IMR-90 (cell line): Measurements from ENCODE around the gene PRR22. TPM values are rescaled to one million over a fixed set of nuclear protein-coding genes. Genes with fewer than 3 reads are reported as not detected.

Source experiments
- ATAC-seq: fragments of 200-7000 bp; cut with Tn5 transposase; 2 replicates; pipeline ENCODE4 v1.9.1; 2020; ENCODE audit warnings: low read depth, mild to moderate bottlenecking, moderate library complexity
- BruUV-seq: library from RNA; stranded (reverse); fragments of 400-500 nt; replicated peaks from 2 replicates; lab custom pipeline; 2021; lab: Mats Ljungman, UMichigan
- CTCF ChIA-PET: fragments of 300-600 bp; formaldehyde crosslinking; extraction: SDS; loops from one replicate; lab custom pipeline; 2021; ENCODE audit warnings: antibody characterized with exemption; lab: Yijun Ruan, JAX
- POLR2A ChIA-PET: fragments of 300-600 bp; sonication (Branson Sonifier 250); formaldehyde crosslinking; loops from one replicate; lab custom pipeline; 2022; ENCODE audit warnings: antibody characterized with exemption; ENCODE audit not compliant: unreplicated experiment; lab: Charles Lee
- DNase-seq: peaks from one replicate; pipeline ENCODE4 v3.0.0; 2013
- H2AFZ ChIP-seq: replicated peaks from 2 replicates; pipeline ENCODE3; 2013; ENCODE audit warnings: low read length, mild to moderate bottlenecking; ENCODE audit not compliant: poor library complexity
- H2AK5ac ChIP-seq: 2 replicates; pipeline ENCODE4 v1.6.1; 2013; ENCODE audit warnings: low read depth, low read length, inconsistent platforms
- H2AK9ac ChIP-seq: replicated peaks from 2 replicates; pipeline ENCODE3; 2013; ENCODE audit warnings: mild to moderate bottlenecking, low read depth, low read length, moderate library complexity; ENCODE audit not compliant: poor library complexity
- H2BK120ac ChIP-seq: 2 replicates; pipeline ENCODE4 v1.6.1; 2013; ENCODE audit warnings: low read depth, low read length, inconsistent platforms
- H2BK15ac ChIP-seq: 3 replicates; pipeline ENCODE4 v1.6.1; 2013; ENCODE audit warnings: low read depth, low read length, inconsistent platforms
- H2BK20ac ChIP-seq: 2 replicates; pipeline ENCODE4 v1.6.1; 2013; ENCODE audit warnings: low read depth, mild to moderate bottlenecking, inconsistent platforms, low read length, moderate library complexity
- H2BK5ac ChIP-seq: 2 replicates; pipeline ENCODE4 v1.6.1; 2013; ENCODE audit warnings: mild to moderate bottlenecking, low read depth, low read length, inconsistent platforms; ENCODE audit not compliant: poor library complexity, severe bottlenecking
- H3K14ac ChIP-seq: replicated peaks from 2 replicates; pipeline ENCODE4 v1.6.1; 2013; ENCODE audit warnings: low read depth, low read length, inconsistent platforms
- H3K18ac ChIP-seq: 2 replicates; pipeline ENCODE4 v1.6.1; 2013; ENCODE audit warnings: low read depth, low read length, control low read depth
- H3K23ac ChIP-seq: 2 replicates; pipeline ENCODE4 v1.6.1; 2013; ENCODE audit warnings: low read depth, low read length, inconsistent platforms
- H3K27ac ChIP-seq: 2 replicates; pipeline ENCODE4 v1.5.1; 2013; ENCODE audit warnings: mild to moderate bottlenecking, control low read depth, low read length; ENCODE audit not compliant: insufficient read depth
- H3K27me3 ChIP-seq: 2 replicates; pipeline ENCODE4 v1.6.1; 2013; ENCODE audit warnings: low read length; ENCODE audit not compliant: control insufficient read depth, insufficient read depth
- H3K36me3 ChIP-seq: 2 replicates; pipeline ENCODE4 v1.6.1; 2013; ENCODE audit warnings: low read length, mixed read lengths; ENCODE audit not compliant: control insufficient read depth, insufficient read depth
- H3K4ac ChIP-seq: 2 replicates; pipeline ENCODE4 v1.6.1; 2013; ENCODE audit warnings: low read depth, low read length, inconsistent platforms
- H3K4me1 ChIP-seq: 2 replicates; pipeline ENCODE4 v1.6.1; 2013; ENCODE audit warnings: low read length, mixed read lengths; ENCODE audit not compliant: control insufficient read depth, insufficient read depth
- H3K4me2 ChIP-seq: 2 replicates; pipeline ENCODE4 v1.6.1; 2013; ENCODE audit warnings: low read depth, mild to moderate bottlenecking, control low read depth, low read length, moderate library complexity
- H3K4me3 ChIP-seq: 2 replicates; pipeline ENCODE4 v1.5.1; 2013; ENCODE audit warnings: low read depth, mild to moderate bottlenecking, control low read depth, low read length, moderate library complexity; ENCODE audit not compliant: insufficient read depth
- H3K56ac ChIP-seq: 2 replicates; pipeline ENCODE4 v1.6.1; 2013; ENCODE audit warnings: low read length, inconsistent platforms; ENCODE audit not compliant: insufficient read depth; ENCODE audit errors: extremely low read depth
- H3K79me1 ChIP-seq, 2 experiments: 2 replicates each; pipeline ENCODE4 v1.6.1; 2013; ENCODE audit warnings: low read length in 2 of 2, inconsistent platforms in 1 of 2, low read depth in 1 of 2
- H3K9ac ChIP-seq: 2 replicates; pipeline ENCODE4 v1.6.1; 2013; ENCODE audit warnings: low read depth, low read length, control low read depth
- H3K9me1 ChIP-seq: 2 replicates; pipeline ENCODE4 v1.6.1; 2013; ENCODE audit warnings: low read length, inconsistent platforms; ENCODE audit not compliant: insufficient read depth
- H3K9me3 ChIP-seq: 2 replicates; pipeline ENCODE4 v1.6.1; 2013; ENCODE audit warnings: low read length; ENCODE audit not compliant: control insufficient read depth, insufficient read depth
- H4K20me1 ChIP-seq: 2 replicates; pipeline ENCODE4 v1.6.1; 2013; ENCODE audit warnings: low read length, inconsistent platforms; ENCODE audit not compliant: insufficient read depth
- H4K5ac ChIP-seq: 2 replicates; pipeline ENCODE4 v1.6.1; 2013; ENCODE audit warnings: mild to moderate bottlenecking, low read depth, low read length, control low read depth
- H4K8ac ChIP-seq, 2 experiments: 2 replicates each; pipeline ENCODE4 v1.6.1; 2013; ENCODE audit warnings: low read depth in 2 of 2, low read length in 2 of 2, control low read depth in 1 of 2, inconsistent platforms in 1 of 2
- H4K91ac ChIP-seq: 2 replicates; pipeline ENCODE4 v1.6.1; 2013; ENCODE audit warnings: low read depth, low read length, inconsistent platforms; ENCODE audit not compliant: insufficient read depth
- BHLHE40 ChIP-seq: fragments of 150-350 bp; IDR thresholded peaks from 2 replicates; pipeline ENCODE4 v1.6.1; 2016; ENCODE audit warnings: mild to moderate bottlenecking, low read depth, low read length
- MAFK ChIP-seq: IDR thresholded peaks from 2 replicates; pipeline ENCODE4 v1.6.1; 2012; ENCODE audit warnings: low read depth, low read length, improper control_type of control experiment
- MAZ ChIP-seq: IDR thresholded peaks from 2 replicates; pipeline ENCODE4 v1.6.1; 2012; ENCODE audit warnings: low read depth, mild to moderate bottlenecking, low read length, improper control_type of control experiment, moderate library complexity, borderline replicate concordance
- MXI1 ChIP-seq: IDR thresholded peaks from 2 replicates; pipeline ENCODE4 v1.6.1; 2012; ENCODE audit warnings: low read depth, mild to moderate bottlenecking, low read length, moderate library complexity, borderline replicate concordance
- POLR2A ChIP-seq: IDR thresholded peaks from 2 replicates; pipeline ENCODE4 v1.6.1; 2012; ENCODE audit warnings: mild to moderate bottlenecking, low read depth, low read length
- RCOR1 ChIP-seq: IDR thresholded peaks from 2 replicates; pipeline ENCODE4 v1.6.1; 2012; ENCODE audit warnings: mild to moderate bottlenecking, low read length, improper control_type of control experiment; ENCODE audit not compliant: insufficient replicate concordance
- RFX5 ChIP-seq: IDR thresholded peaks from 2 replicates; pipeline ENCODE4 v1.8.0; 2012; ENCODE audit warnings: low read depth, mild to moderate bottlenecking, low read length, moderate library complexity
- SMC3 ChIP-seq: fragments of 150-350 bp; IDR thresholded peaks from 2 replicates; pipeline ENCODE4 v1.6.1; 2016; ENCODE audit warnings: low read depth, mild to moderate bottlenecking, antibody characterized with exemption, low read length, moderate library complexity
- WGBS, 2 experiments: methylation state at CpG; one replicate each; pipeline versions ENCODE4 v1.1.5 to v1.1.7; 2013; ENCODE audit warnings: missing lambda C conversion rate in 2 of 2; ENCODE audit not compliant: insufficient read length in 1 of 2; ENCODE audit errors: extremely low coverage in 2 of 2; 5-methylcytosine and 5-hydroxymethylcytosine counted together
- dilution Hi-C: fragments of 300-500 bp; cut with HindIII; formaldehyde crosslinking; loops from one replicate; pipeline ENCODE4 v1.14.3; 2018; ENCODE audit warnings: low sequenced_read_pairs; ENCODE audit not compliant: unreplicated experiment
- in situ Hi-C: fragments of 300-500 bp; cut with MboI; formaldehyde crosslinking; loops from 3 replicates; pipeline ENCODE4 v1.14.3; 2019; ENCODE audit warnings: low sequenced_read_pairs, inconsistent platforms, mixed read lengths
- intact Hi-C: fragments of 100-400 bp; cut with micrococcal nuclease; formaldehyde crosslinking; loops from 2 replicates; pipeline ENCODE4 v1.10.0; 2022
- polyA plus RNA-seq, 3 experiments: library from polyadenylated mRNA; depleted of rRNA; stranded (reverse); fragments of >200 nt; gene quantifications; 2 replicates each; pipeline ENCODE4 v1.2.3, GENCODE V29; 2012; ENCODE audit warnings: low replicate concordance in 1 of 3
- total RNA-seq: library from RNA; depleted of rRNA; stranded (reverse); fragments of >200 nt; gene quantifications from 2 replicates; pipeline ENCODE4 v1.2.3, GENCODE V29; 2012
- TF ChIP-seq, protein P1 (sequence below): conservative IDR thresholded peaks from 2 replicates; pipeline ENCODE4 v1.5.1; 2012; ENCODE audit warnings: mild to moderate bottlenecking, low read depth, low read length, improper control_type of control experiment

The PRR22 gene
- total and polyA plus RNA-seq, 2 of the 4 experiments (the other 2 are of a cell fraction), result 0.92 TPM; not detected in 1

- H3K79me1 ChIP-seq, result no peaks in the 10 kb centered on the region
- DNase-seq (no peak), ATAC-seq (no peak)
- peaks cover 3% of the 10 kb centered on the region; the same call in 1 of the 2 replicates for H3K4me1 ChIP-seq
- no TSS peak for BruUV-seq
- no peak overlapping the region for H3K56ac ChIP-seq
- ChIA-PET POLR2A (interaction anchor here (0.6 kb wide), 1 partner anchor 200 kb away, joined by 4 read pairs; no protein-coding TSS in a partner anchor), CTCF (interaction anchor here (0.6 kb wide), 1 partner anchor 31 kb away, joined by 7 read pairs; no protein-coding TSS in a partner anchor)
- H2AK9ac ChIP-seq, result no peak overlapping the region
- H3K14ac ChIP-seq, result no peak overlapping the region
- intact Hi-C loops, result loop anchor here (10.0 kb wide), 1 partner anchor 157 kb away; no protein-coding TSS in a partner anchor
- H2BK5ac ChIP-seq, result no peak overlapping the region
- H3K27ac ChIP-seq, result no peak overlapping the region
- no peak overlapping the region for H2BK15ac ChIP-seq
- no peak overlapping the region for H3K9ac ChIP-seq
- no peaks in the 10 kb centered on the region for H3K9me1 ChIP-seq
- dilution Hi-C loops, result no loop called here
- H3K18ac ChIP-seq, result no peak overlapping the region
- no peak overlapping the region for H4K5ac ChIP-seq
- no peaks in the 10 kb centered on the region for H3K36me3 ChIP-seq
- H4K8ac ChIP-seq, result no peak overlapping the region
- no peak overlapping the region for H2BK20ac ChIP-seq
- in situ Hi-C loops, result loop anchor here (10.0 kb wide), 1 partner anchor 217 kb away; no protein-coding TSS in a partner anchor
- no peak overlapping the region for H2AFZ ChIP-seq
- no peak overlapping the region for H3K23ac ChIP-seq
- no peak overlapping the region for H4K91ac ChIP-seq
- H4K20me1 ChIP-seq, result no peaks in the 10 kb centered on the region
- no peak overlapping the region for H2AK5ac ChIP-seq
- H3K9me3 ChIP-seq, result no peaks in the 10 kb centered on the region
- TF ChIP-seq, protein P1, sequence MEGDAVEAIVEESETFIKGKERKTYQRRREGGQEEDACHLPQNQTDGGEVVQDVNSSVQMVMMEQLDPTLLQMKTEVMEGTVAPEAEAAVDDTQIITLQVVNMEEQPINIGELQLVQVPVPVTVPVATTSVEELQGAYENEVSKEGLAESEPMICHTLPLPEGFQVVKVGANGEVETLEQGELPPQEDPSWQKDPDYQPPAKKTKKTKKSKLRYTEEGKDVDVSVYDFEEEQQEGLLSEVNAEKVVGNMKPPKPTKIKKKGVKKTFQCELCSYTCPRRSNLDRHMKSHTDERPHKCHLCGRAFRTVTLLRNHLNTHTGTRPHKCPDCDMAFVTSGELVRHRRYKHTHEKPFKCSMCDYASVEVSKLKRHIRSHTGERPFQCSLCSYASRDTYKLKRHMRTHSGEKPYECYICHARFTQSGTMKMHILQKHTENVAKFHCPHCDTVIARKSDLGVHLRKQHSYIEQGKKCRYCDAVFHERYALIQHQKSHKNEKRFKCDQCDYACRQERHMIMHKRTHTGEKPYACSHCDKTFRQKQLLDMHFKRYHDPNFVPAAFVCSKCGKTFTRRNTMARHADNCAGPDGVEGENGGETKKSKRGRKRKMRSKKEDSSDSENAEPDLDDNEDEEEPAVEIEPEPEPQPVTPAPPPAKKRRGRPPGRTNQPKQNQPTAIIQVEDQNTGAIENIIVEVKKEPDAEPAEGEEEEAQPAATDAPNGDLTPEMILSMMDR, result no peak
- TF ChIP-seq RFX5, result no peak
- no peak for TF ChIP-seq MAZ
- no peak for TF ChIP-seq SMC3
- TF ChIP-seq RCOR1, result no peak
- no peak for TF ChIP-seq MAFK
- no peak for TF ChIP-seq BHLHE40
- no peak for TF ChIP-seq MXI1
- TF ChIP-seq POLR2A, result no peak
- no peak overlapping the region for H2BK120ac ChIP-seq
- H3K4me3 ChIP-seq, result no peak overlapping the region
- no peak overlapping the region for H3K4me2 ChIP-seq
- no peak overlapping the region for H3K4ac ChIP-seq
- 92% methylated on average over 12 of the region's 21 CpGs; no CpG with 5 or more reads in 1 of the 2 experiments for WGBS, 2 experiments
- H3K27me3 ChIP-seq, result peaks cover 16% of the 10 kb centered on the region
Observed at GRCh38 chr19:5808120-5808816, 23.7 kb upstream of the PRR22 start.
